Naive B cell (primary cell): Measurements from ENCODE around the gene NFIA. TPM values are rescaled to one million over a fixed set of nuclear protein-coding genes. Genes with fewer than 3 reads are reported as not detected.
A peak's percentile ranks its signal among the peaks of the same experiment; 100 is the strongest.
"Not testable (repeated sequence)": the region's sequence is repeated elsewhere in the genome, so short reads cannot be mapped to it uniquely, and the experiment has no call there.

Experiments used
- ATAC-seq, 2 donors: fragments of 150-1000 bp; cut with Tn5 transposase; 2 replicates each; pipeline ENCODE4 v1.10.0; 2021; ENCODE audit warnings: low read depth in 2 of 2, mild to moderate bottlenecking in 2 of 2, moderate library complexity in 2 of 2
- DNase-seq: peaks from one replicate; pipeline ENCODE4 v3.0.0; 2022
- H3K27ac Mint-ChIP-seq, 6 donors: one replicate each; pipeline ENCODE4 v1.8.0; 2020 to 2022; ENCODE audit warnings: mild to moderate bottlenecking in 6 of 6, mixed read lengths in 6 of 6, moderate library complexity in 5 of 6, inconsistent platforms in 2 of 6
- H3K27me3 Mint-ChIP-seq, 3 donors: one replicate each; pipeline ENCODE4 v1.8.0; 2021 to 2022; ENCODE audit warnings: mixed read lengths in 3 of 3, mild to moderate bottlenecking in 1 of 3
- H3K36me3 Mint-ChIP-seq, 2 donors: one replicate each; pipeline ENCODE4 v1.8.0; 2020 to 2022; ENCODE audit warnings: mixed read lengths in 2 of 2, inconsistent platforms in 1 of 2, mild to moderate bottlenecking in 1 of 2
- H3K4me1 Mint-ChIP-seq, 3 donors: one replicate each; pipeline ENCODE4 v1.8.0; 2020 to 2022; ENCODE audit warnings: mixed read lengths in 3 of 3, inconsistent platforms in 1 of 3, mild to moderate bottlenecking in 1 of 3, moderate library complexity in 1 of 3
- H3K4me3 Mint-ChIP-seq, 8 donors: one replicate each; pipeline ENCODE4 v1.8.0; 2020 to 2022; ENCODE audit warnings: mild to moderate bottlenecking in 8 of 8, mixed read lengths in 8 of 8, moderate library complexity in 8 of 8, inconsistent platforms in 2 of 8
- H3K9me3 Mint-ChIP-seq, 7 donors: one replicate each; pipeline ENCODE4 v1.8.0; 2020 to 2022; ENCODE audit warnings: mixed read lengths in 7 of 7, mild to moderate bottlenecking in 5 of 7, inconsistent platforms in 2 of 7, moderate library complexity in 1 of 7
- polyA plus RNA-seq, 6 donors: library from polyadenylated mRNA; unstranded; fragments of 300-500 nt; fragmentation: Illumina TruSeq; gene quantifications; one replicate each; pipeline ENCODE4 v1.2.3, GENCODE V29; 2021; ENCODE audit warnings: low read depth in 6 of 6

The NFIA gene
- polyA plus RNA-seq, 6 donors from 2014 or later, result 0.77 to 5.7 (median 1.4) TPM

DNA sequence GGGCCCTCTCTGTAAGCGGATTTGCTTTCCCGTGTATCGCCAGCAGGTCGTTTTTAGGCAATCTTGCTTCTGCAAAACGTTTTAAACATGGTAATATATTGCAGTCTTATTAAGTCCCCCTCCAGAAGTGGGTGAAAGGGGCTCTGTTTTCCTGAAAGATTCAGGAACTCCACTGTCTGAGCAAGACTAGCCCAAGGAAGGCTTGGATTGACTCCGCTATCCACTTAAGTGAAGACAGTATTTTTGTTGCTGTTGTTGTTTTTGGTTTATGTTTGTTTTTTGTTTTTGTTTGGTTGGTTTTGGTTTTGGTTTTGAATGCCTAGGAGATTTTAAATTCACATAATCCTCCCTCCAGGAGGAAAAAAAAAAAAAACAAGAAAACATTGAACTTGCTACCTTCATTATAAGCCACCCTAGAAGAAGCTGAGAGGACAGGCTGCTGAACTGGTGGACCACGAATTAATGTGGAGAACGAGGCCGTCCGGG is 29.1 kb upstream of the NFIA start:
- DNase-seq (no peak), ATAC-seq (no peak)
- Mint-ChIP-seq H3K9me3 (peaks cover 0 to 3% (median 0%) of the 10 kb centered on the region in 7 donors), H3K36me3 (no peaks in the 10 kb centered on the region), H3K4me3 (peak overlapping the region; percentile 76 to 91 (median 84)), H3K27me3 (peaks cover 58 to 73% (median 61%) of the 10 kb centered on the region in 3 donors), H3K4me1 (peaks cover 12 to 43% (median 38%) of the 10 kb centered on the region in 3 donors), H3K27ac (peak overlapping the region in 1 of 6 donors; percentile 53)

DNA sequence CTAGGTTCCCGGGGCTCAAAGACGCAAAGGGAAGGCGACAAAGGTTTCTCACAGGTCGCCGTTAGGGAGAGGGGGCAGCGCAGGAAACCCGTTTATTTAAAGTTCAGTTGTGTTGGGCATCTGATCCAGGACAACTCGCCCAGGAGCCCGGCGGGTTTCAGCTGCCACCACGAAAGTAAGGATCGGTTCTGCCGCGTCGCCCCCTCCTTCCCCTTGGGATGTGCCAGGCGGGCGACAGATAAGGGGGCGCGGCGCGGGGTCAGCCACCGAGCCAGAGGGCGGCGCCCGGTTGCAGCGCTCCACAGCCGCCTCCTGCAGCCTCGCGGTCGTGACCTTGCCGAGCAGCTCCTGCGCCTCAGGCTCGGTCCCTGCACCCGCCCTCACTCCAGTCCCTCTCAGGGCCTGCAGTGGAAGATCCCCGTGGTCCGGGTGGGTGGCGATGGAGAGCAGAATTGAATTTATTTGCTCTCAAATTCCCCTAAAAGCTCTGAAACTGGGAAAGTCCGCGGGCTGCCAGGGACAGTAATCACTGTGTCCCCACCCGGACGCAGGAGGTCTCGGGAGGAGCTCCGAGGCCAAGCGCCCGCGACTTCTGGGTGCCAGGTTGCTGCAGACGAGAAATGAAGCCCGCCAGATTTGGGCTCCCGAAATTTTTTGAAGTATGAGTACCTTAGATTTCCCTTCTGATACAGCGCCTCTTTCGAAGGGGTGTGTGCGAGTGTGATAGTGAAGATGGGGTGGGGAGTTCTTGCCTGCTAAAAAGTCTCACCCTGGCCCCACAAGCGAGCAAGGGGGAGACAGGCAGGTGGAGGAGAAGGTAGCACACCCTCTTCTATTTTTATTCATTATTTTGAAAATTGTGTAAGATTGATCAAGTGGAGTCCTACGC is 28.4 kb upstream of the NFIA start:
- Mint-ChIP-seq H3K36me3 (peaks cover 0 to 4% of the 10 kb centered on the region in 2 donors), H3K4me3 (peak overlapping the region; percentile 76 to 91 (median 84)), H3K9me3 (peaks cover 0 to 3% (median 0%) of the 10 kb centered on the region in 7 donors), H3K27me3 (peaks cover 65 to 80% (median 68%) of the 10 kb centered on the region in 3 donors), H3K4me1 (peaks cover 12 to 43% (median 38%) of the 10 kb centered on the region in 3 donors), H3K27ac (peak overlapping the region in 1 of 6 donors; percentile 53)
- ATAC-seq, result no peak
- DNase-seq, result no peak

DNA sequence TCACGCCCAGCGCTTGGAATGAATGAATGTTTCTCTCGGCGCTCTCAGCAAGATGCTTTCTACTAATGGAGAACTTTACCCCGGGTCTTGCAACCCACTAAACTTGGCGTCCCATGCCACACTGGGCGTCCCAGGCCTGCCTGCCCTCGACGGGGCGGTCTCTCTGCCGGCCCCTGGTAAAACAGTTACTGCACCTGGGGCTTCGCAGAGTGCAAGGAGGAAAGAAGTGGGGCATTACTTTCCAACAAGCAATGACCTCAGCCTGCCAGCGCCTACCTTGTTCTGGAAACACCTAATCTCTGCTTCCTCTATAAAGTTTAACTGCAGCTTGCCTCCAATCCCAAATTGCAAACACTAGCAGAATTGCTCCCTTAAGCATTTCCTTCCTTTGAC is 27.8 kb upstream of the NFIA start:
- Mint-ChIP-seq H3K27me3 (peaks cover 66 to 86% (median 69%) of the 10 kb centered on the region in 3 donors), H3K4me1 (peaks cover 12 to 43% (median 38%) of the 10 kb centered on the region in 3 donors), H3K4me3 (peak overlapping the region in 7 of 8 donors; percentile 15 to 83 (median 59)), H3K36me3 (peaks cover 0 to 4% of the 10 kb centered on the region in 2 donors), H3K9me3 (peaks cover 0 to 3% (median 0%) of the 10 kb centered on the region in 7 donors), H3K27ac (no peak overlapping the region)
- ATAC-seq, result no peak
- no peak for DNase-seq

DNA sequence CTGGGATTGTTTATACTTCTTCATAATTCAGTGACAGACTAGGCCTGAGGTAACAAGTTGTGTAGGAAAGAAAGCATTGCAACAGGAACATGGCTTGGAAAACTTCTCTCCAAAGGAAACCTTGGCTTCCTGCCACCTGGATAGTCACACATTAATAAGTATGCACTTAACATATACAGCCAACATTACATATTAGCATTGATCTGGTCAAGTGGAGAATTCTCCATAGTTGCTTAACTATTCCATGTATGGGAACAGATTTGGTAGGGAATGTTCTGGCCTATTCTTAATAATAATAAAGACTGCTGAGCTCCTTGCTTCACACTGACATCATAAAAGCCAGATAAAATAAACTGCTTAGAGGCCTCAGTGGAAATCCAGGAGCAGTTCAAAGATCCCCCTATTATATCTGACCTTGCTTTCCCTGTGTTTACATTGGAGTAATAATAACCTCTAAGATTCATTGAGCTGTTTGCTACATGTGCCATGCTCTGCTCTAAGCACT is 27.2 kb upstream of the NFIA start:
- no peak for DNase-seq
- Mint-ChIP-seq H3K4me3 (peak overlapping the region in 2 of 8 donors; percentile 50 to 60), H3K4me1 (peaks cover 12 to 41% (median 38%) of the 10 kb centered on the region in 3 donors), H3K27ac (no peak overlapping the region), H3K9me3 (peaks cover 0 to 3% (median 0%) of the 10 kb centered on the region in 7 donors), H3K27me3 (peaks cover 65 to 88% (median 66%) of the 10 kb centered on the region in 3 donors), H3K36me3 (peaks cover 0 to 4% of the 10 kb centered on the region in 2 donors)
- no peak for ATAC-seq

DNA sequence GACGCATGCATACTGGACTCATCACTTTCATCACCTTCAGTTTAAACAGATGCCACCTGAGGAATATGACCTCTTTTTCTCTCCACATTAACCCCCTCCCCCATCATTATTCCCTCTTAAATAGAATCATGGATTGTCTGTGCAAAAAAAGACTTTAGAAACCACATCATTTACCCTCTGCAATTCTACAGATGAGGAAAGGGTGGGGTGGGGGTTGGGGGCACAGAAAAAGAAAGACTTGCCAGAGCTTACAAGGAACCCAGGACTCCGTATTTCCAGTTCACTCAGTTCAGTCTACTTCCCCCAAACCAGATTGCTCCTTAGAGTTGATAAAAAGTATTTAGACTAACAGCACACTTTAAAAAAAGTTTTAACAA is 26.2 kb upstream of the NFIA start:
- Mint-ChIP-seq H3K4me3 (peak overlapping the region in 6 of 8 donors; percentile 70 to 89 (median 78)), H3K9me3 (peaks cover 0 to 3% (median 0%) of the 10 kb centered on the region in 7 donors), H3K27me3 (peaks cover 62 to 85% (median 62%) of the 10 kb centered on the region in 3 donors), H3K27ac (no peak overlapping the region), H3K36me3 (peaks cover 0 to 4% of the 10 kb centered on the region in 2 donors), H3K4me1 (peaks cover 10 to 40% (median 35%) of the 10 kb centered on the region in 3 donors)
- no peak for ATAC-seq
- no peak for DNase-seq

DNA sequence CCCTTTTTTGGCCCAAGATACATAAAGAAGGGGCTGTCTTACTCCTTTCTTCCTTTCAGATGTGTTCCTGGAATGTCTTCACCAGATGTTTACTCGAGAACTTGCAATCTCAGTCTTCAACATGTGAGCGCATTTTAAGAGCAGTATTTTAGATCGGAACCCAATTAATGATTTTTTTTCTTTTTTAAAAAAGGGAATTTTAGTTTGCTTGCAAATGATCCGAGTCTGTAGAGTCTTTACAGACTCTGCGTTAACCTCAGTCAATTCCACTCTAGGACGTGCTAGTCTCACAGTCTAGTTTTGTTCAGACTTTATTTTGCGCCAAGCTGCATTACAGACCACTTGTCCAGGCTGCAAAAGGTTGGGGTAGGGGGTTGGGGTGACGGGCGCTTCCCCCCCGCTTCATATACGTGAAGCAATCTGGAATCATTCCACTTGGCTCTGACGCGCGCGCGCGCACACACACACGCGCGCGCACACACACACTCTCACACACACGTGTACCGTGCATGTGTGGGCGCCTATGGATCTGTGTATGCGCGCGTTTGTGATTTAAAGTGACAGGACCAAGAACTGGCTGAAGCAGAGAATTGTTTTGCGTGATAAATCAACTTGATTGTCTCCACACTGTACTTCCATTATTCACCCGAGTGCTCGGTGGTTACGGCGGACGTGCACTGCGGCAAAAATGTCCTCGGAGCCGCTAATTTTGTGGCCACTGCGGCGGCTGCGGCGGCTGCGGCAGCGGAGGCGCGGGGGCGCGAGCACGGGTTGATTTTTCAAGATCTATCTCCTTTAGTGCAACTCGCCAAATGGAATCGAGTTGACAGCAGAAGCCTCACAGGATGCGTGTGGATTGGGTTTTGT is 25.6 kb upstream of the NFIA start:
- H3K36me3 Mint-ChIP-seq, result peaks cover 0 to 4% of the 10 kb centered on the region in 2 donors
- peaks cover 56 to 79% (median 57%) of the 10 kb centered on the region in 3 donors for H3K27me3 Mint-ChIP-seq
- H3K4me3 Mint-ChIP-seq, result peak overlapping the region; percentile 70 to 89 (median 87)
- H3K4me1 Mint-ChIP-seq, result peaks cover 8 to 38% (median 32%) of the 10 kb centered on the region in 3 donors
- ATAC-seq, result peak; percentile 51 to 59
- H3K9me3 Mint-ChIP-seq, result peaks cover 0 to 3% (median 0%) of the 10 kb centered on the region in 7 donors
- no peak for DNase-seq
- peak overlapping the region in 2 of 6 donors; percentile 4 to 84 for H3K27ac Mint-ChIP-seq

DNA sequence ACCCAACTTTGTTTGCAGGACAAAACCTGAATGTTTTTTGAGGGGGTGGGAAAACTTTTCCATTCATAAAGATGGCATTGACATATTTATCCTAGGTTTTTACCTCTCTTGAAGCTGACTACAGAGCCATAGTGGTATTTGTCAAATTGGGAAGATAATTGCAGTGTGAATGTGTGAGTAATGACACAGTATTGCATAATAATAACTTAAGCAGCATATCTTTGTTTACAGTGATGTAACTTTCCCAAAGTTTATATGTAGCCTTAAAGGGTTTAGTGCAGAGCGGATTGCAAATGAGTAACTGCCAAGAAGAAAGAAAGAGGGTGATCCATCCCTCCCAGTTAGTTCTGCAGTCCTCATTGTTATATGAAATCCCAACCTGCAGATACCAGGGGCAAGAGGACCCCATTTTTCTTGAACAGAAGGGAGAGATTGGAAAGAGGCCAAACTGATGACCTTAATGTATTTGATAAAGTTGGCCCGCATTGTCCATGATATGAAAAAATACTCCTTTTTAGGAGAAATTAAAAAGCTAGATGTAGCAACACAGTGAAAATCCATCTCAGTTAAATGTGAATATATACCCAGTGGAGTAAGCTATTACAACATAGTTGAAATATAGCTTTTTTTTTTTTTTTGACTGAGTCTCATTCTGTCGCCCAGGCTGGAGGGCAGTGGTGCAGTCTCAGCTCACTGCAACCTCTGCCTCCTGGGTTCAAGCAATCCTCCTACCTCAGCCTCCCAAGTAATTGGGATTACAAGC is 23.7 kb upstream of the NFIA start:
- ATAC-seq, result no peak
- Mint-ChIP-seq H3K4me1 (peaks cover under 1 to 22% (median 18%) of the 10 kb centered on the region in 3 donors), H3K27me3 (peaks cover 37 to 60% (median 42%) of the 10 kb centered on the region in 3 donors)

DNA sequence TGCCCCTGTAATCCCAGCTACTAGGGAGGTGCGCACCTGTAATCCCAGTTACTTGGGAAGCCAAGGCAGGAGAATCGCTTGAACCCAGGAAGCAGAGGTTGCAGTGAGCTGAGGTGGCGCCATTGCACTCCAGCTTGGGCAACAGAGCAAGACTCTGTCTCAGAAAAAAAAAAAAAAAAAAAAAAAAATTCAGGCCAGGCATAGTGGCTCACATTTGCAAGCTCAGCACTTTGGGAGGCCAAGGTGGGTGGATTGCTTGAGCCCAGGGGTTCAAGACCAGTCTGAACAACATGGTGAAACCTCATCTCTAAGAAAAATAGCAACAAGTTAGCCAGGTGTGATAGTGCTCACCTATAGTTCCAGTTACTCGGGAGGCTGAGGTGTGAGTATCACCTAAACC is 20.8 kb upstream of the NFIA start:
- H3K36me3 Mint-ChIP-seq, ATAC-seq, DNase-seq, H3K4me3 Mint-ChIP-seq, H3K9me3 Mint-ChIP-seq, H3K27ac Mint-ChIP-seq: not testable (repeated sequence)
- Mint-ChIP-seq H3K4me1 (peaks cover 0 to 12% (median 5%) of the 10 kb centered on the region in 3 donors), H3K27me3 (peaks cover 24 to 42% (median 25%) of the 10 kb centered on the region in 3 donors)

More for the DNA sequence above, 23.7 kb upstream of the NFIA start:
- Mint-ChIP-seq H3K9me3 (peaks cover 0 to 3% (median 0%) of the 10 kb centered on the region in 7 donors), H3K36me3 (peaks cover 0 to 4% of the 10 kb centered on the region in 2 donors), H3K4me3 (peak overlapping the region in 1 of 8 donors; percentile 33), H3K27ac (no peak overlapping the region)
- no peak for DNase-seq

DNA sequence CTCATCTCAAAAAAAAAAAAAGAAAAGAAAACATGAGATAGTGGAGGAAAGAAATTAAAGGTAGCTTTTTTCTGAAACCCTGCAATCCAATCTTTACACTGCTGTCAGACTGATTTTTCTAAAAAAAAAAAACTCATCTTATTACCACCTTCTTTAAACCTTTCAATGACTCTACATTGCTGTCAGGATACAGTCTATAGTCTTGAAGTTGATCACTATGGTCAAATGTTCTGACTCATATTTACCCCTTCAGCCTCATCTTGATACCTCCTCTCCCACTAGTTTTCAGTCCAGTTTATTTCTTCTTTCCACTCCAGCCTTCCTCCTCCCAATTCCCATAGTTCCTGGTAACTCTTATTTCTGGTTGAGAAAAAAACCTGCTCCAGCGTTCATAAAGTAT is 17.7 kb upstream of the NFIA start:
- no peaks in the 10 kb centered on the region for H3K36me3 Mint-ChIP-seq
- H3K9me3 Mint-ChIP-seq, result peaks cover 0 to 2% (median 0%) of the 10 kb centered on the region in 7 donors
- DNase-seq (no peak), ATAC-seq (no peak)
- H3K27me3 Mint-ChIP-seq, result peaks cover 8 to 15% (median 12%) of the 10 kb centered on the region in 3 donors
- no peak overlapping the region for H3K4me3 Mint-ChIP-seq
- no peak overlapping the region for H3K27ac Mint-ChIP-seq
- no peaks in the 10 kb centered on the region for H3K4me1 Mint-ChIP-seq

DNA sequence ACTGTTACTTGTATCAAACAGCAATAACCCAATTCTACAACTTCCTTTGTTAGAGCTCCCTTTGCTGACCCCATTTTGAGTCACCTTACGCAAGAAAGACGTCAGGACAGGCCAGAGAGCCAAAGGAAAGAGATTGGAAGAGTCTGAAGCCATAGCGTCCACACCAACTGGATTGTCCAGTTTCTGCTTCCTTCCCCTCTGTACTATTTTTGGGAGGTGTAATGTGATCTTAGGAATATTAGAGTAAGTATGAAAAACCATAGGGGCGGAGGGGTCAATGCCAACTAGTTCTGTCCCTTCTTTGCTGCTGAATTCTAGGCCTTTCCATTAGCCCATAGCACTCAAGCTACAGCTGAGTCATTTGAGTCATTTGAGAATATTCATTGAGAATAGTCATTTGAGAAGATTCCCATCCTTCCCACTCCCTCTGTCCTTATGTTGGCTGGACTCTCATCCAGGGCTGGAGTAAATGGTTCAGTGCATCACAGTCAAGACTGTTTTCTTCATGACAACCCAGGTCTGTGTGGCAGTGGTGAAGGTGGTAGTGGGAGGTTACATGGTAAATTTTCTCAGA is 14.8 kb upstream of the NFIA start:
- Mint-ChIP-seq H3K27me3 (peaks cover 8 to 15% (median 11%) of the 10 kb centered on the region in 3 donors), H3K4me1 (no peaks in the 10 kb centered on the region), H3K9me3 (peaks cover 0 to 2% (median 0%) of the 10 kb centered on the region in 7 donors), H3K4me3 (no peak overlapping the region), H3K27ac (no peak overlapping the region), H3K36me3 (no peaks in the 10 kb centered on the region)
- DNase-seq (no peak), ATAC-seq (no peak)

DNA sequence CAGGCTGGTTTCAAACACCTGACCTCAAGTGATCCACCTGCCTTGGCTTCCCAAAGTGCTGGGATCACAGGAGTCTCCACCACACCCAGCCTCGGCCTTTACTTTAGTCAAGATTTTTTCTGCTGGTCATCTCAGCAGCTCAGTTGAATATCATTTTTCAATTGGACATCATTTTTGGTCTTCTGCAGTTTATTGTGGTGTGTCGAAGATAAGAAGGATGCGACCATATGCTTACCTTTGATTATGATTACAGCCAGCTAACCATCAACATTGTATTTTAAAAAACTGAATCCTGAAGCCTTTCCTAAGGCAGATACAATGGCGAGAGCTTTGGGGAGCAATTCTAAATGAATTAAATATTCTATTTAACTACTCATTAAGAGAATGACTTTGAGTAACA is 12.3 kb upstream of the NFIA start:
- H3K4me1 Mint-ChIP-seq, result no peaks in the 10 kb centered on the region
- no peak overlapping the region for H3K4me3 Mint-ChIP-seq
- H3K27ac Mint-ChIP-seq, result no peak overlapping the region
- H3K36me3 Mint-ChIP-seq, result no peaks in the 10 kb centered on the region
- no peaks in the 10 kb centered on the region for H3K9me3 Mint-ChIP-seq
- no peak for ATAC-seq
- DNase-seq, result no peak
- peaks cover 5 to 9% (median 6%) of the 10 kb centered on the region in 3 donors for H3K27me3 Mint-ChIP-seq
